ENCODE results near the gene FBLIM1. TPM values are rescaled to one million over a fixed set of nuclear protein-coding genes. Genes with fewer than 3 reads are reported as not detected.

FBLIM1 gene
- total RNA-seq, 3 donors from 2014 or later, result 154 to 268 (median 260) TPM

DNA sequence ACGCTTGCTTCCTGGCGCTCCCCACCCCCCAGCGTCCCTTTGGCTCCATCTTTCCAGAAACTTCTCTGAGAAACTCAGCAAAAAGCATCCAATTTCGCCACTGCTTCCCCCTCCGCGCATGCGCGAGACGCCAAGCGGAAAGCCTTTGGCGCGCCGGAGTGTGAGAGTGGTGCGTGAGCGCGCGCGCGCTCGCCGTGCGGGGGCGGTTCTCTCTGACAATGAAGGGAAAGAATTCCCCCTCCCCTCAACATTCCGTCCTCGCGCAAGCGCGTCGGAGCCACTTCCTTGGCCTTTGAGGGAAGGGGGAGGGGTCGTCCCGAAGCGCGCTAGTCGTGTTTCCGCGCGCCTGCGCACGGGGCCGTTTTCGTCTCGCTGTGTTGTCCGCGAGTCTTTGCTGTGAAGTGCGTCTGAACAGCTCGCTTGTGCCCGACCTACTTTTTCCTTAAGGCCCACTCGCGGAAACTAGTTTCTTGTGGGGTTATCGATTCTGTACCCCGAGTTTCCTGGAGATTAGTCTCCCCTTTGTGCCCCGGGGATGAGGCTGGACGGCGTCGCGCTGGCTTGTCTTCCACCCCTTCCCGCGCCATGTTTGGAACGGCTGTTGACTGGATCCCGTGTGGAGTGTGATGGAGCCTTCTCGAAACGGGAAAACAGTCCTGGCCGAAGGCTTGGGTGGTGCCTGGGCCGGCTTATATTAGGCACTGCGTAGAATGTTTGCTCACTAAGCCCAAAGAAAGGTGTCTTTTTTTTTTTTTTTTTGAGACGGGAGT is 77.3 kb downstream of the FBLIM1 start:
- TF ChIP-seq, protein P1, sequence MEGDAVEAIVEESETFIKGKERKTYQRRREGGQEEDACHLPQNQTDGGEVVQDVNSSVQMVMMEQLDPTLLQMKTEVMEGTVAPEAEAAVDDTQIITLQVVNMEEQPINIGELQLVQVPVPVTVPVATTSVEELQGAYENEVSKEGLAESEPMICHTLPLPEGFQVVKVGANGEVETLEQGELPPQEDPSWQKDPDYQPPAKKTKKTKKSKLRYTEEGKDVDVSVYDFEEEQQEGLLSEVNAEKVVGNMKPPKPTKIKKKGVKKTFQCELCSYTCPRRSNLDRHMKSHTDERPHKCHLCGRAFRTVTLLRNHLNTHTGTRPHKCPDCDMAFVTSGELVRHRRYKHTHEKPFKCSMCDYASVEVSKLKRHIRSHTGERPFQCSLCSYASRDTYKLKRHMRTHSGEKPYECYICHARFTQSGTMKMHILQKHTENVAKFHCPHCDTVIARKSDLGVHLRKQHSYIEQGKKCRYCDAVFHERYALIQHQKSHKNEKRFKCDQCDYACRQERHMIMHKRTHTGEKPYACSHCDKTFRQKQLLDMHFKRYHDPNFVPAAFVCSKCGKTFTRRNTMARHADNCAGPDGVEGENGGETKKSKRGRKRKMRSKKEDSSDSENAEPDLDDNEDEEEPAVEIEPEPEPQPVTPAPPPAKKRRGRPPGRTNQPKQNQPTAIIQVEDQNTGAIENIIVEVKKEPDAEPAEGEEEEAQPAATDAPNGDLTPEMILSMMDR (IDR thresholded peaks at IDR 0.05), result no peak
- no peaks in the 10 kb centered on the region for H3K36me3 ChIP-seq (ENCODE audit: low read depth)
- peaks cover 16% of the 10 kb centered on the region for H3K4me1 ChIP-seq (ENCODE audit: low read depth)
- no peaks in the 10 kb centered on the region for H3K9me3 ChIP-seq
- ATAC-seq, result peak; percentile 84
- DNase-seq, result peak; percentile 99 to 100 (median 100)
- intact Hi-C loops (cut with DNase I, micrococcal nuclease), result no loop called here
- peak overlapping the region; percentile 57 for H3K4me3 ChIP-seq

Other genes starting within 250 kb of the FBLIM1 start
- 10 to 100 TPM; 14.2 to 16.0 (median 15.2) TPM for gene CASP9, start 234.6 kb upstream of the FBLIM1 start, total RNA-seq
- gene DNAJC16, start 231.9 kb upstream of the FBLIM1 start, total RNA-seq, result 10 to 100 TPM; 23.7 to 27.7 (median 23.8) TPM
- gene AGMAT, start 173.7 kb upstream of the FBLIM1 start, total RNA-seq, result 10 to 100 TPM in 2 of 3 donors, 1 to 10 TPM in 1; 8.4 to 21.4 (median 20.7) TPM
- gene DDI2, start 141.3 kb upstream of the FBLIM1 start, total RNA-seq, result 10 to 100 TPM; 33.5 to 36.2 (median 34.6) TPM
- gene PLEKHM2, start 74.5 kb upstream of the FBLIM1 start, total RNA-seq, result 10 to 100 TPM; 32.2 to 57.3 (median 36.2) TPM
- 10 to 100 TPM in 1 of 3 donors, 1 to 10 TPM in 2; 6.4 to 15.7 (median 8.1) TPM for gene SLC25A34, start 22.5 kb upstream of the FBLIM1 start, total RNA-seq
- 10 to 100 TPM in 2 of 3 donors, 1 to 10 TPM in 1; 8.0 to 19.7 (median 16.8) TPM for gene TMEM82, start 16.3 kb upstream of the FBLIM1 start, total RNA-seq
- 1 to 10 TPM; 1.7 to 2.4 (median 2.1) TPM for gene UQCRHL, start 48.9 kb downstream of the FBLIM1 start, total RNA-seq
- gene SPEN, start 88.9 kb downstream of the FBLIM1 start, total RNA-seq, result 10 to 100 TPM; 48.7 to 60.3 (median 50.6) TPM
- 10 to 100 TPM; 29.2 to 40.8 (median 34.6) TPM for gene ZBTB17, start 217.3 kb downstream of the FBLIM1 start, total RNA-seq
- not detected for gene SRARP, start 245.4 kb downstream of the FBLIM1 start, total RNA-seq